Activated naive CD4-positive, alpha-beta T cell treated with anti-CD3 and anti-CD28 coated beads, Interleukin-2, amount 50 U/mL, for 72 hours (primary cell): ENCODE measurements around the gene CREBBP. TPM values are rescaled to one million over a fixed set of nuclear protein-coding genes. Genes with fewer than 3 reads are reported as not detected.

Source experiments
- ATAC-seq, 2 donors: fragments of 150-1000 bp; cut with Tn5 transposase; 2 replicates each; pipeline ENCODE4 v1.10.0; 2021; ENCODE audit warnings: mild to moderate bottlenecking in 2 of 2, moderate library complexity in 2 of 2
- DNase-seq, 2 donors: peaks; one replicate each; pipeline ENCODE4 v3.0.0; 2021 to 2022; ENCODE audit warnings: low spot score in 2 of 2
- H3K27ac Mint-ChIP-seq, 2 donors: one replicate each; pipeline ENCODE4 v1.8.0; 2022; ENCODE audit warnings: mild to moderate bottlenecking in 2 of 2, mixed read lengths in 2 of 2
- H3K36me3 Mint-ChIP-seq, 2 donors: one replicate each; pipeline ENCODE4 v1.8.0; 2022; ENCODE audit warnings: mixed read lengths in 2 of 2
- H3K9me3 Mint-ChIP-seq, 2 donors: one replicate each; pipeline ENCODE4 v1.8.0; 2022; ENCODE audit warnings: mixed read lengths in 2 of 2
- total RNA-seq, 2 donors: library from RNA; stranded (reverse); gene quantifications; one replicate each; pipeline ENCODE4 v1.2.3, GENCODE V29; 2022

Gene CREBBP
- total RNA-seq, 2 donors from 2014 or later, result 39.9 to 50.0 TPM

DNA sequence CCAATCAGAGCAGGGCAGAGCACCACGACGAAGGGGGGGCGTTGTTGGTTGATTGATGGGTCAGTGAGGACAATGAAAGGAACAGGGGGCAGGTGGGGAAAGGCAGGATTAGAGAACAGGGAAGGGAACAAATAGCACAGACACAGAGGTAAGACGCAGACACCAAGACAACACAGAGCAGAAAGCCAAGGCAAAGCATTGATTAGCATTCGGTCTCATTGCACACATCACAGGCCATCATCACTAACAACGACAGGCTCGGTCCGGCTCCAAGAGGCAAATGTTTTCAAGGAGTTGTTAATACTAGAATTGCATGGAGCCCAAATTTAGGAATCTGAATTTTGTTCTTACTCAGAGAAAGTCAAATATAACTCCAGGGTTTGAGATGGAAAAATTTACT, 128.6 kb downstream of the CREBBP start:
- Mint-ChIP-seq H3K36me3 (peaks cover 0 to 6% of the 10 kb centered on the region in 2 donors), H3K9me3 (no peaks in the 10 kb centered on the region), H3K27ac (peak overlapping the region in 1 of 2 donors; percentile 0)
- no peak for DNase-seq
- no peak for ATAC-seq

DNA sequence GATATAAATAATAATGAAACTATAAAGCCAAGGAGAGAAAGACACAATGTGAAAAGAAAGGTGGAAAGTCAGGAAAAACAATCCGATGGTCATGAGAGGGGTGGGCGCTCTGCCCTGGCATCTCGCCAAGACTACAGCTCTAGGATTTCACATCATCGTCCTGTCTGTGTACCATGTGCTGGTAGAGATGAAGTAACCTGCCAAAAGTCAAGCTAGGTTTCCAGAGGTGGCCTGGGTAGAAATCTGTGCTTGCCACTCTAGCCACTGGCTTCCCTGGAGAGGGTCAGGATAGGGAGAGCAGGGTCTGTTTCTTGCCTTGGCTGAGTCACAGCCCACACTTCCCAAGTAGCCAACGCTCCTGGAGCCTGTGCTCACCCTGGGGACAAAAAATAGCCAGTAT, 132.2 kb downstream of the CREBBP start:
- ATAC-seq, result no peak
- H3K27ac Mint-ChIP-seq, result peak overlapping the region in 1 of 2 donors; percentile 87
- no peak for DNase-seq
- H3K9me3 Mint-ChIP-seq, result no peaks in the 10 kb centered on the region
- peaks cover 0 to 6% of the 10 kb centered on the region in 2 donors for H3K36me3 Mint-ChIP-seq

DNA sequence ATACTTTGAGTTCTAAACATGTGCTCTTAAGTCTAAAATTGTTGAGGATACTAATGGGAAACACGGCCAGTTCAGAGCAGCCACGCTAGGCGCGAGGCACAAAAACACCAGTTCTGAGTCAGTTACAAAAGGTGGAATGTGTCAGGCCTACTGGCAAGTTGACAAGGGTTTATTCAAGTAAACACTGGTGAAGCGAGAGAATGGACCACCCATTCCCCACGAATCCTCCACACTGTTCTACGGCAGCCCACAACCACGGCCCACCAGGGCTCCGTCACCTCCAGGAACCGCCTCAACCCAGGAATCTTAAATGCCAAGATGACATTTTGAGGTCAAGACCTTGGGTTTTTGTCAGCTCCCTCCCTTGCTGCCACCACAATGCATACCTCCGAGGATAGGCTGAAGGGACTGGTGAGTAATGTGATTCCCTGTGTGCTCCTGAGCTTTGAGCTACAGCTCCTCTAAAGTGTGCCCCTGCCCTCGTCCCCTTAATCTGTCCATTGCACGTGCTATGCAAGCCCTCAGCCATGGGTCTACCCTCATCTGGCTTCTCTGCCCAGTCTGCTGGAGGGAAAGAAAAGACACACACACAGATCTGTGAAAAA, 134.7 kb downstream of the CREBBP start:
- H3K9me3 Mint-ChIP-seq, result no peaks in the 10 kb centered on the region
- DNase-seq, result no peak
- H3K36me3 Mint-ChIP-seq, result no peaks in the 10 kb centered on the region
- H3K27ac Mint-ChIP-seq, result peak overlapping the region in 1 of 2 donors; percentile 3
- ATAC-seq, result no peak

DNA sequence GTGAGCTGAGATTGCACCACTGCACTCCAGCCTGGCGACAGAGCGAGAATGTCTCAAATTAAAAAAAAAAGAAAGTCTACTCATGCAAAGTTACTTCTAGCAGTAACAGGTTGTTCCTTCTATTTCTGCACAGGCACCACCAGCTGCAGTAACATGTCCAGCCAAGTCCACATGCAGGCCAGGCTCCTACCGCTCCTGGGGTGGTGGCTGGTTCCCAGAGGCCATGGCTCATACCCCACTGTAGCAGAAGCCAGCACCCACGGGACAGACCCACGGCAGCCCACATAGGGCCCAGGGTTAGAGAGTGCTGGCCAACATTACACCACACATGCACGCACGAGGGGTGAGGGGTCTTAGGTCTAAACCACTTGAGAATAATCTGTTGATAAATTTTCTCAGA, 136.5 kb downstream of the CREBBP start:
- Mint-ChIP-seq H3K36me3 (peaks cover 0 to 5% of the 10 kb centered on the region in 2 donors), H3K9me3 (no peaks in the 10 kb centered on the region)
- no peak for ATAC-seq

DNA sequence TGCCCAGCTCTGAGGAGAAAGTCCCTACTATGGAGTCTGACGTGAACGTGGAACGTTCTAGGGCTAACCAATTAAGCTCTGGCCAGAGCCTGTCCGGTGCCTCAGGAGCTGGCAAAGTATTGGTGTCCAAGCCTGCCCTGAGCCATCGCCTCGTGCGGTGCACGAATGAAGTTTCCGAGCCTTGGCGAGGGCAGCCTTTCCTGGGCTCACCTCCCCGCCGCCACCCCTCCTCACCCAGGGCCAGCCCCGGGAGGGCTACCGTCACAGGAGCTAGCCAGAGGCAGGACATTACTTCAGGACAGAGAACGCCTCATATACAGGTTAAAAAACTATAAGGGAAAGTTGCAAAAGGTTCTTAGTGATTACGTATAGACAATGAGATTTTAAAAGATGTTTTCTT, 139.6 kb downstream of the CREBBP start:
- DNase-seq, result no peak
- Mint-ChIP-seq H3K36me3 (peaks cover 3 to 8% of the 10 kb centered on the region in 2 donors), H3K9me3 (no peaks in the 10 kb centered on the region), H3K27ac (no peak overlapping the region)
- no peak for ATAC-seq

More for the DNA sequence above, 136.5 kb downstream of the CREBBP start:
- peak overlapping the region in 1 of 2 donors; percentile 22 for H3K27ac Mint-ChIP-seq
- DNase-seq, result no peak

DNA sequence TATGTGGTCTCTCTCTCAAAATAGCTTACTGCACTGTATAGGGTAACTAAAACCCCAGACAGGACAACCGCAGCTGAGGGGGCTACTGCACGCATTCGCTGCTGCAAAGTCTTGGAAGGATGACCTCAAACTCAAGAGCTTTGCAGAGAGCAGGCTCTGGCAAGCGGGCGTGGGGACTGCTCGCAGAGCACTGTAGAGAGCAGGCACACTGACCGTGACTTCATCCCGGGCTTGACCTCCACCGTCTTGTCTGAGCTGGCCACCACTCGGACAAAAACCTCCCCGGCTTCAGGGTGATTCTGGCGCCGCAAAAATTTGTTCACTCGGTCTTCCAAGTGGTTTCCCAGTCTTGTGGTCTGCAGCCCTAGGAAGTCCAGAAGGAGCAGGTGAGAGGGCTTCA, 140.3 kb downstream of the CREBBP start:
- DNase-seq, result no peak
- peaks cover 7 to 12% of the 10 kb centered on the region in 2 donors for H3K36me3 Mint-ChIP-seq
- ATAC-seq, result no peak
- peak overlapping the region in 1 of 2 donors; percentile 50 for H3K27ac Mint-ChIP-seq
- H3K9me3 Mint-ChIP-seq, result no peaks in the 10 kb centered on the region

DNA sequence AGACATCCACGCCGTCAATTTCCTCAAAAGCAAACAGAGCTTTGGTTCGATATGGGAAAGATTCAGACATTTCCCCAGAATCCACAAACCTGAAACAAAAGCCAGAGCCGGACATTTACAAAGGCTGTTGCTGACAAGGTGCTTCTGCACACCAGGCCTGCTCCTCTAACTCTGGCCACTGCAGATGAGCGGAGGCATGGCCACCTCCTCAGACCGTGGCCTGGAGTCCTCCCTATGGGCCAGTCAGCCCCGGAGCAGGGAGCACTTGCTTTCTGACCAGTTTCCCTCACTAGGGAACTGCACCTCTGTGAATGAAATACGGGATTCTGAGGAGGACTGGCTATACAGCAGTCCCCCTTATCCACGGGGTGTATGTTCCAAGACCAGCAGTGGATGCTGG, 140.9 kb downstream of the CREBBP start:
- Mint-ChIP-seq H3K36me3 (peaks cover 7 to 12% of the 10 kb centered on the region in 2 donors), H3K27ac (peak overlapping the region; percentile 69 to 86), H3K9me3 (no peaks in the 10 kb centered on the region)
- no peak for ATAC-seq
- DNase-seq, result no peak

DNA sequence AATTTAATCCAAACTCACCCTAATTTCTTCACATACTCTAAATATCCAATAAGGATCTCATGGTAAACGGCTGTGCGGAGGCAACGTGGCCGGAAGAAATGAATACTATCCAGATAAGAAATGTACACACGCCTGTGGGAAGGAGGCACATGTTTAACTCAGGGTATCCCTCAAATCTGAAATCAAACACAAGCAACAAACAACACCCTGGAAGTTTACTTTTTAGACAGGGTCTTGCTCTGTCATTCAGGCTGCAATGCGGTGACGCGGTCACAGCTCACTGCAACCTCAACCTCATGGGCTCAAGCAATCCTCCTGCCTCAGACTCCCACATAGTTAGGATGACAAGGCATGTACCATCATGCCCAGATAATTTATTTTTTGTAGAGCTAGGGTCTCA, 142.0 kb downstream of the CREBBP start:
- H3K36me3 Mint-ChIP-seq, result peaks cover 7 to 12% of the 10 kb centered on the region in 2 donors
- ATAC-seq (no peak), DNase-seq (no peak)
- peak overlapping the region in 1 of 2 donors; percentile 69 for H3K27ac Mint-ChIP-seq
- H3K9me3 Mint-ChIP-seq, result no peaks in the 10 kb centered on the region

DNA sequence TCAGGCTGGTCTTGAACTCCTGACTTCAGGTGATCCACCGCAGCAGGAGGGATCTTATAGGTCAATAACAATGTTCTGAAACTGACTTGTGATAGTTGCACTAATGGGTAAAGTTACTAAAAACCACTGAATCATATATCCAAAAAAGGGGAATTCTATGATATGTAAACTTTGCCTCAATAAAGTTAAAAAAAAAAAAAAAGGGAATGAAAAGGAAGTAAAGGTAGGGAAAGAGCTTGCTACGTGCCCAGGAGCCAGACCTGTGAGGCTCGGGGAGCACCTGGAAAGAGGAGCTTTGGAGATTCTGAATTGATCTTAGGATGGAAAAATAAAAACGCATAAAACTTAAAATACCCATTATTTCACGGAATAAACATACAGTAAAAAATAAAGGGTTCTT, 142.4 kb downstream of the CREBBP start:
- ATAC-seq (no peak), DNase-seq (no peak)
- H3K27ac Mint-ChIP-seq, result peak overlapping the region; percentile 69 to 83
- H3K9me3 Mint-ChIP-seq, result no peaks in the 10 kb centered on the region
- peaks cover 7 to 12% of the 10 kb centered on the region in 2 donors for H3K36me3 Mint-ChIP-seq

DNA sequence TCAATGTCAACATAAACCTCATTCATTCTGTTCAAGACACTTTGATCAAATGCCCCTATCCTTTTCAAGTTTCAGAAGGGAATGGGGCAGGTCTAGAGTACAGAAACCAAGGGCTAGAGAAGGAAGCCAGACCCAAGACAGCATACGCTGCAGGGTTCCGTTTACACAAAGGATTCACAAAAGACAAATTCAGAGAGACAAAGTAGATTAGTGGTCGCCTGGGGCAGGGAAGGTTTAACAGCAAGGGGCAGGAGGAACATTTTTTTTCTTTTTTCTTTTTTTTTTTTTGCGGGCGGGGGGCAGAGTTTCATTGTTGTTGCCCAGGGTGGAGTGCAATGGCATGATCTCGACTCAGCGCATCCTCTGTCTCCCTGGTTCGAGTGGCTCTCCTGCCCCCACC, 143.3 kb downstream of the CREBBP start:
- Mint-ChIP-seq H3K9me3 (no peaks in the 10 kb centered on the region), H3K27ac (no peak overlapping the region), H3K36me3 (peaks cover 7 to 12% of the 10 kb centered on the region in 2 donors)
- ATAC-seq, result no peak
- no peak for DNase-seq

DNA sequence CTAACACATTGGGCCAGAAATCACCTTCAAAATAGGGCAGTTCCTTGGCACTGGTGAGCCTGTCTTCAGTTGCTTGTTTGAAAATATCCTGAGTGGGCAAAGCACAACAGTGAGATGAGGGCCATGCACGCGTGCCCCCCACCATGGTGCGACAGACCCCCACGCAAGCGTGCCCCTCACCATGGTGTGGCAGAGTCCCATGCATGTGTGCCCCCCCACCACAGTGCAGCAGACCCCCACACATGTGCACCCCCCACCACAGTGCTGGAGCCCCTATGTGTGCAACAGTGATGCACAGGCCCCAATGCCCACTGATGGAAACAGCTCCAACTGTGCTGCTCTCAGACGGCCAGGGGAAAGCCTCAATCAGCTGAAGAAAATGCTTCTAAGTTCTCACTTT, 144.4 kb downstream of the CREBBP start:
- Mint-ChIP-seq H3K36me3 (peaks cover 11 to 12% of the 10 kb centered on the region in 2 donors), H3K27ac (peak overlapping the region; percentile 53 to 65), H3K9me3 (no peaks in the 10 kb centered on the region)
- DNase-seq (no peak), ATAC-seq (no peak)

DNA sequence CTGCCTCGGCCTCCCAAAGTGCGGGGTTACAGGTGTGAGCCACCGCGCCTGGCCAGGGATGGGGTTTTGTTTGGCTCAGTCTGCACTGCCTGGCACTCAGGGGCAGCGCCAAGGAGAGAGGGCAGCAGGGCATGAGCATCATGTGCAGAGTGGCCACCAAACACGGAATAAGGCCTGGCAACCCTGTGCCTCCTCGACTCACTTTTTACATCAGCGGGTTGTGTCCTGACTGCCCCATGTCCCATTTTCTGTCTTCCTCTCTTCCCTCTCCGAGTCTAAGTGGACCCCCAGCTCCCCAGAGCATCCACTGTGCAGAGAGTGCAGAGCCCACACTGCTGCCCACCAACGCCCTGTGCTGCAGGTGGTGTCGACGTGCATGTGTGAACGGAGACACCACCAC, 145.0 kb downstream of the CREBBP start:
- no peaks in the 10 kb centered on the region for H3K9me3 Mint-ChIP-seq
- H3K36me3 Mint-ChIP-seq, result peaks cover 11 to 13% of the 10 kb centered on the region in 2 donors

DNA sequence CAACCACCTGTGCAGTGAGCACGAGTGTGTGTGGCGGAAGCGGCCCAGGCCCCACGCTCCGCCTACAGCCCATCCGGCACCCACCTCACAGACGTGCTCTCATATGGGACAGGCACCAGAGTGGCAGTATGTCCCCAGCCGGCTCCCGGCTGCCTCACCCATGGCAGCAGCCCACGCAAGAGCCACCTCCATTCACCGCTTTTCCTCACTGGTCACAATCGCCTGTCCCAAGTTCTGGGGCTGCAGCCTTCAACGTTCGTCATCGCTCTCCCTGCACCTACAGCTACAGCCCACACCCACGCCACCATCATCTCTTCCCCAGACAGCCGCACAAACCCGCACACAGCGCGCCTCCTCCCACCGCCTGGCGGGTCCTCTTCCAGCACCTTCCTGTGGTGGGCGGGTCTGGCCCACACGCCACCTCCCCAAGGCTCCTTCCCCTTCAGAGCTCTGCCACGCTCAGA, 145.7 kb downstream of the CREBBP start:
- peaks cover 12 to 18% of the 10 kb centered on the region in 2 donors for H3K36me3 Mint-ChIP-seq
- H3K27ac Mint-ChIP-seq, result peak overlapping the region in 1 of 2 donors; percentile 77
- no peak for DNase-seq
- ATAC-seq, result no peak
- H3K9me3 Mint-ChIP-seq, result no peaks in the 10 kb centered on the region

More for the DNA sequence above, 145.0 kb downstream of the CREBBP start:
- DNase-seq (no peak), ATAC-seq (no peak)
- H3K27ac Mint-ChIP-seq, result peak overlapping the region in 1 of 2 donors; percentile 65

DNA sequence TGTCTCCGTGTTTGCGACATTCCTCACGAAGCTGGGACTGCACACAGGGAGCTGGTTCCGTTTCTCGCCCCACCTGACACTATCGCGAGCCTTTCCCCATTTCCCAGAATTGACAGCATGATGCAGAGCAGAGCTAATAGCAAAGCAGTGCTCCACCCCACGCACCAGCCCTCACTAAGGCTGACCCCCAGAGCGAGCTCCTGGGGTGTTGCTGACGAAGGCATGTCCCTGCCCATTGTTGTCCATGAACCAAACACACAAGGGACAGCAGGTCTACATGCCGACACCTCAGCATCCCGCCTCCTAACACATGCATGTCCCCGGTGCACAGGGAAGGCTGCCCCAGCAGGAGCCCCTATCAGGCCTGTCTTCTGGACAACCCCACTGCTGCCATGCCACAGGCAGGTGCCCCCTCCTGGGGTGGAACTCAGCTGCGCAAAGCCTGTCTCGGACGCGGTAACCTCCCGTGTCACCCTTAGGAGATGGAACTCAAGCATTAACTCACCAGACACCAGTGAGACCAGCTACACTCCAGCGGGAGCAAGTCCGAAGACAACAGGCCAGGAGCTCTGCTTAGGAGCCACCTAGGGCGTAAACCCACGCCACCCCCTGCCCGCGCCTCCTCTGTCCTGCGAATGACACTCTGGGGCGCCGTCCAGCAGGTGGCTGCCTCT, 146.3 kb downstream of the CREBBP start:
- H3K9me3 Mint-ChIP-seq, result no peaks in the 10 kb centered on the region
- peak overlapping the region in 1 of 2 donors; percentile 8 for H3K27ac Mint-ChIP-seq
- DNase-seq (no peak), ATAC-seq (no peak)
- H3K36me3 Mint-ChIP-seq, result peaks cover 14 to 18% of the 10 kb centered on the region in 2 donors

DNA sequence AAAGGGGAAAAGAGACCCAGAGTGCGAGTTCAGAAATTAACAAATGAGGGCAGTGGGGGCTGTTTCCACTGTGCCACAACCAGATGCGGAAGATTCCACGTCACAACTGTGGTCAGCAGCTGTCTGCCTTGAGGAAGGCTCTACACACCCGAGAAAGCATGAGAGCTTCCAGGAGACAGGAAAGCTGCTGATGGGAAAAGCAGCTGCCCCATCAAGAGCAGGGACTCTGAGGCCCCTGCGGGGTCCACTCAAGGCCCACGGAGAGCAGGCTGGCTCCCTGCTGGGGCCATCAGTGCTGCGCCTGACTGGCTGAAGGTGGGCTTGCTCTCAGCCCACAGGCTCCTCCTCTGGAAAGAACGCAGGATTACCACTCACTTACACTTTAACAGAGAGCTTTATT, 148.3 kb downstream of the CREBBP start:
- ATAC-seq, result no peak
- peaks cover 13 to 22% of the 10 kb centered on the region in 2 donors for H3K36me3 Mint-ChIP-seq

DNA sequence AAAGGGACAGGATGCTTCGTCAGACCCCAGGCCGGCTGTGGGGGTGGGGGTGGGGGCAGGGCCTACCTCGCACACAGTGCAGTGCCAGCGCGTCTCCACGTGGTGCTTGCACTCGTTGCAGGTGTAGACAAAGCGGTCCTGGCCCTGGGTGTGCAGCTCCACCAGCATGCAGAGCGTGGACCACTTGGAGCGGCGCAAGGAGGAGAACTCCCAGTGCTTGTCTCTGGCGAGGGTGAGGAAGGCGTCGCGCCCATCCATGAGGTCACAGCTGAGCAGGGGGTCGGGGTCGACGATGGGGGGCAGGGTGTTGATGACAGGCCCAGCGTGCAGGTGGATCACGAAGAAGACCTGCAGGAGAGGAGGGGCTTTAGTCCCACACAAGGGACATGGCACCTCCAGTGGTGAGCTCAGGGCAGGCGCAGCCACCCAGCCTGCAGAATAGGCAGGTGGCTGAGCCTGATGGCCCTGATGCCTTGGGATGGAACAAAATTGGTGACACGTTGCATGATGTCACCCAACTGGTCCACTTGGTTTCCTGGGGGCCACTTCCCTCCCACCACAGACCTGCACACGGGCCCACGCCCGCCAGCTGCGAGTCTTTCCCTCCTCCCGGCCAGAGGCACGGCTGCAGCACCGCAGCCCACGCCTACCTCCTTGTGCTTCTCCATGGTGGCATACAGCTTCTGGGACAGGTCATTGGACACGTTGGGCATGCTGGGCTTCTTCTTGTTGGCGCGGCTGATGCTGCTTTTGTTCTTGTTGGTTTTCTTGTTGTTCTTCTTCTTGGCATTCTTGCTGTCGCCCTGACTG, 149.2 kb downstream of the CREBBP start:
- Mint-ChIP-seq H3K36me3 (peaks cover 13 to 22% of the 10 kb centered on the region in 2 donors), H3K27ac (peak overlapping the region; percentile 1 to 85), H3K9me3 (no peaks in the 10 kb centered on the region)
- DNase-seq, result no peak
- ATAC-seq, result no peak

More for the DNA sequence above, 148.3 kb downstream of the CREBBP start:
- peak overlapping the region; percentile 1 to 85 for H3K27ac Mint-ChIP-seq
- DNase-seq, result no peak
- no peaks in the 10 kb centered on the region for H3K9me3 Mint-ChIP-seq
